ENCODE measurements around the gene MCL1. TPM values are rescaled to one million over a fixed set of nuclear protein-coding genes. Genes with fewer than 3 reads are reported as not detected.

Gene MCL1
- polyA plus RNA-seq, 1 of the 3 experiments (the other 2 are of a cell fraction): 110 TPM

DNA sequence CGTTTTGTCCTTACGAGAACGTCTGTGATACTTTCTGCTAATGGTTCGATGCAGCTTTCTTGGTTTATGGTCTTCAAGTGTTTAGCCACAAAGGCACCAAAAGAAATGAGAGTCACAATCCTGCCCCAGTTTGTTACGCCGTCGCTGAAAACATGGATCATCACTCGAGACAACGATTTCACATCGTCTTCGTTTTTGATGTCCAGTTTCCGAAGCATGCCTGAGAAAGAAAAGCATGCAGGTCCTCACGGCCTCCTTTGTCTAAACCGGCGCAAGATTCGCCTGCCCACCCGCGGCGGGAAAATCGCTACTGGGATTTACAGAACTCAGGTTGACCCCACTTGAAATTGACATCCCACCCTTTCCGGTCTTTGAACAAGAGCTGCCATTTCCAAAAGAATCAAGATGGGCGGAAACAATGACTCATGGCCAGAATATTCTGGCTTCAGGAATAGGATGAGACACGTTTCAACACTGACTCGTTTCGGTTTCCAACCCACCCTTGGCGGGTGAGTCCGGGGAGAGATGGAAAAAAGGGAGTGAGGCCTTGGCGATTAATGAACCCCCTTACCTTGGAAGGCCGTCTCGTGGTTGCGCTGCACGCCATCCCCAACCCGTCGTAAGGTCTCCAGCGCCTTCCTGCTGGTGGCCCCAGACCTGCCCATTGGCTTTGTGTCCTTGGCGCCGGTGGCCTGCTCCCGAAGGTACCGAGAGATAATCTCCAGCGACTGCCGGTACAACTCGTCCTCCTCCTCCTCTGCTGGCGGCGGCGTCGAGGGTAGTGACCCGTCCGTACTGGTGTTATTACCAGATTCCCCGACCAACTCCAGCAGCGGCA lies 919 bp downstream of the MCL1 start (continued):
- no peak for TF ChIP-seq FOXJ3 (CRISPR knock-in tag; IDR thresholded peaks at IDR 0.05)
- TF ChIP-seq POLR2AphosphoS5 (IDR thresholded peaks at IDR 0.05; ENCODE audit: low read depth, low read length): peak; percentile 60
- TF ChIP-seq FOSL2 (IDR thresholded peaks at IDR 0.05; ENCODE audit: borderline replicate concordance, low read depth): peak; percentile 82; the same call in 1 of the 2 replicates
- TF ChIP-seq SMC3 (IDR thresholded peaks at IDR 0.05; ENCODE audit: low read depth, low read length): no peak
- peak; percentile 68 for TF ChIP-seq TAF1 (IDR thresholded peaks at IDR 0.05; ENCODE audit: borderline replicate concordance, low read depth, low read length)
- TF ChIP-seq NFIC (IDR thresholded peaks at IDR 0.05; ENCODE audit: borderline replicate concordance): peak; percentile 51
- TF ChIP-seq, protein P1, sequence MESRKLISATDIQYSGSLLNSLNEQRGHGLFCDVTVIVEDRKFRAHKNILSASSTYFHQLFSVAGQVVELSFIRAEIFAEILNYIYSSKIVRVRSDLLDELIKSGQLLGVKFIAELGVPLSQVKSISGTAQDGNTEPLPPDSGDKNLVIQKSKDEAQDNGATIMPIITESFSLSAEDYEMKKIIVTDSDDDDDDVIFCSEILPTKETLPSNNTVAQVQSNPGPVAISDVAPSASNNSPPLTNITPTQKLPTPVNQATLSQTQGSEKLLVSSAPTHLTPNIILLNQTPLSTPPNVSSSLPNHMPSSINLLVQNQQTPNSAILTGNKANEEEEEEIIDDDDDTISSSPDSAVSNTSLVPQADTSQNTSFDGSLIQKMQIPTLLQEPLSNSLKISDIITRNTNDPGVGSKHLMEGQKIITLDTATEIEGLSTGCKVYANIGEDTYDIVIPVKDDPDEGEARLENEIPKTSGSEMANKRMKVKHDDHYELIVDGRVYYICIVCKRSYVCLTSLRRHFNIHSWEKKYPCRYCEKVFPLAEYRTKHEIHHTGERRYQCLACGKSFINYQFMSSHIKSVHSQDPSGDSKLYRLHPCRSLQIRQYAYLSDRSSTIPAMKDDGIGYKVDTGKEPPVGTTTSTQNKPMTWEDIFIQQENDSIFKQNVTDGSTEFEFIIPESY (IDR thresholded peaks at IDR 0.05; ENCODE audit: borderline replicate concordance, low read depth): 0 out of 2 replicates have a peak, but pooled peaks have one; percentile 39
- TF ChIP-seq, protein P2, sequence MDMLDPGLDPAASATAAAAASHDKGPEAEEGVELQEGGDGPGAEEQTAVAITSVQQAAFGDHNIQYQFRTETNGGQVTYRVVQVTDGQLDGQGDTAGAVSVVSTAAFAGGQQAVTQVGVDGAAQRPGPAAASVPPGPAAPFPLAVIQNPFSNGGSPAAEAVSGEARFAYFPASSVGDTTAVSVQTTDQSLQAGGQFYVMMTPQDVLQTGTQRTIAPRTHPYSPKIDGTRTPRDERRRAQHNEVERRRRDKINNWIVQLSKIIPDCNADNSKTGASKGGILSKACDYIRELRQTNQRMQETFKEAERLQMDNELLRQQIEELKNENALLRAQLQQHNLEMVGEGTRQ (IDR thresholded peaks at IDR 0.05; ENCODE audit: borderline replicate concordance, low read depth, low read length): no peak
- no peak for TF ChIP-seq RAD21 (IDR thresholded peaks at IDR 0.05; ENCODE audit: low read length)
- TF ChIP-seq ELF1 (IDR thresholded peaks at IDR 0.05): no peak

DNA sequence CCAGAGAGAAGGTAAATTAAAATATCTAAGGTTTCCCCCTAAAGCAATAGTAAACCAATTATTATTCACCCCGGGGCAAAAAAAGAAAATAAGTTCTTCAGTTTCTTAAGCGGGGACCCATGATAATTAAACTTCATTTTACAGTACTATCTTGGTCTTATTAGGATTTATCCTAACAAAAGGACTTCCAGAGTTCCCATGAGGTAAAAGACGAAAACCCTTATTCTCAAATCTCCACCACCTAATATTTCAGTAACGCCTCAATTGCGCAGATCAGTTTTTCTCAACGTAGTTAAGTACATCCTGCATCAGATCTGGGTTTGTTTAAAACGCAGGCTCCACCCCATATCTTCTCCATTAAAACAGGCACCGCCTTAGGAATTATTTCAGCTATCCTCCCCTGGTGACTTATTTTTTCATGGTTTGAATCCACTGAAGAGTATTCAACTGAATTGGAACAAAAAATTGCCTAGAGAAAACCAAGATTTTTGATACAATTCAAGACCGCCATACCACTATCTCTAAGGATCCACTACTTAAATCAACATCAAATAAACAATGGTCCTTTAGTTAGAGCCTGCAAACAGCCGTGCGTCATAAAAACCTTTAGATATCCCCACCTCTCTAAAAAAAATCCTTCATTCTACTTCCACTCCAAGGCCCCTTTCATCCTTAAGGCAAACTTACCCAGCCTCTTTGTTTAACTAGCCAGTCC lies 1.7 kb downstream of the MCL1 start:
- no peaks in the 10 kb centered on the region for H3K9me3 ChIP-seq
- H4K20me1 ChIP-seq (ENCODE audit: insufficient read depth): peaks cover 64% of the 10 kb centered on the region
- no peak overlapping the region for H2AFZ ChIP-seq (ENCODE audit: low read depth)
- WGBS (ENCODE audit: low lambda C conversion rate): under 1% methylated on average over 11 of the region's 11 CpGs
- peaks cover 92% of the 10 kb centered on the region for H3K79me2 ChIP-seq (ENCODE audit: insufficient read depth)
- peaks cover 54 to 64% of the 10 kb centered on the region in 2 experiments for H3K36me3 ChIP-seq (replicated peaks in 1 of 2; ENCODE audit: control insufficient read depth in 1 of 2, insufficient read depth in 2 of 2, low read length in 1 of 2)
- H3K9me2 ChIP-seq: no peaks in the 10 kb centered on the region
- peak overlapping the region; percentile 97 to 100 for H3K27ac ChIP-seq (ENCODE audit: low read depth in 2 of 2, low read length in 1 of 2)
- DNase-seq: peak; percentile 22
- peak overlapping the region; percentile 95 to 98 for H3K4me3 ChIP-seq (ENCODE audit: low read depth in 2 of 2, low read length in 1 of 2)
- ChIA-PET POLR2A (interaction anchor here (0.6 to 7.0 kb wide), 5 partner anchors 13 to 427 kb away, joined by 3 to 149 read pairs (median 4); partner anchors contain the start of gene ENSA), CTCF (interaction anchor here (1.7 to 13.4 kb wide), 2 partner anchors 10 to 16 kb away, joined by 9 to 142 read pairs; no protein-coding TSS in a partner anchor)
- TF ChIP-seq, protein P3, sequence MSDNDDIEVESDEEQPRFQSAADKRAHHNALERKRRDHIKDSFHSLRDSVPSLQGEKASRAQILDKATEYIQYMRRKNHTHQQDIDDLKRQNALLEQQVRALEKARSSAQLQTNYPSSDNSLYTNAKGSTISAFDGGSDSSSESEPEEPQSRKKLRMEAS (IDR thresholded peaks at IDR 0.05; ENCODE audit: low read depth): no peak
- peak; percentile 24; the same call in 1 of the 2 replicates for TF ChIP-seq POLR2AphosphoS5 (IDR thresholded peaks at IDR 0.05; ENCODE audit: low read depth, low read length)
- no peak for TF ChIP-seq CHD2 (IDR thresholded peaks at IDR 0.05; ENCODE audit: low read length, partially characterized antibody)
- no peaks in the 10 kb centered on the region for H3K27me3 ChIP-seq (ENCODE audit: insufficient read depth)
- peak overlapping the region; percentile 100 for H3K9ac ChIP-seq
- peaks cover 68% of the 10 kb centered on the region for H3F3A ChIP-seq (replicated peaks; ENCODE audit: insufficient read depth)
- peaks cover 15 to 28% of the 10 kb centered on the region in 2 experiments; a peak in 3 of 4 replicates for H3K4me1 ChIP-seq (ENCODE audit: control insufficient read depth in 1 of 2, insufficient read depth in 2 of 2, low read depth in 1 of 2, low read length in 1 of 2)
- peak overlapping the region; percentile 89 for H3K4me2 ChIP-seq
